NCI-H1436 (cell line): ENCODE results near the gene NLRP3.
"Not testable (repeated sequence)": the region's sequence is repeated elsewhere in the genome, so short reads cannot be mapped to it uniquely, and the experiment has no call there.

Experiments
- DNase-seq: peaks from one replicate; lab custom pipeline; 2025; lab: John Stamatoyannopoulos, UW

NLRP3 gene

GRCh38 chr1:247390996-247391395 lies 25.0 kb upstream of the NLRP3 start:
- DNase-seq, result no peak

- no peak for DNase-seq
Measured at GRCh38 chr1:247392088-247392487, 23.9 kb upstream of the NLRP3 start.

- DNase-seq, result not testable (repeated sequence)
Measured at GRCh38 chr1:247395075-247395474, 20.9 kb upstream of the NLRP3 start.

GRCh38 chr1:247400685-247401084 lies 15.3 kb upstream of the NLRP3 start:
- DNase-seq, result no peak

GRCh38 chr1:247401310-247402119 lies 14.5 kb upstream of the NLRP3 start:
- no peak for DNase-seq

- DNase-seq, result no peak
Measured at GRCh38 chr1:247402120-247402675, 13.8 kb upstream of the NLRP3 start.

GRCh38 chr1:247406014-247406656 lies 9.8 kb upstream of the NLRP3 start:
- no peak for DNase-seq

GRCh38 chr1:247407180-247407616 lies 8.8 kb upstream of the NLRP3 start:
- DNase-seq, result no peak

GRCh38 chr1:247408100-247408499 lies 7.9 kb upstream of the NLRP3 start:
- DNase-seq, result no peak

GRCh38 chr1:247409869-247410544 lies 6.0 kb upstream of the NLRP3 start:
- DNase-seq, result no peak

GRCh38 chr1:247411621-247412327 lies 4.2 kb upstream of the NLRP3 start:
- no peak for DNase-seq

GRCh38 chr1:247417831-247418230 lies 1.9 kb downstream of the NLRP3 start:
- no peak for DNase-seq

GRCh38 chr1:247419336-247419735 lies 3.4 kb downstream of the NLRP3 start:
- no peak for DNase-seq

- no peak for DNase-seq
Measured at GRCh38 chr1:247421074-247421473, 5.1 kb downstream of the NLRP3 start.

GRCh38 chr1:247429496-247429895 lies 13.5 kb downstream of the NLRP3 start:
- DNase-seq, result no peak

GRCh38 chr1:247430434-247430833 lies 14.5 kb downstream of the NLRP3 start:
- no peak for DNase-seq

- no peak for DNase-seq
Measured at GRCh38 chr1:247431643-247432042, 15.7 kb downstream of the NLRP3 start.

GRCh38 chr1:247434005-247434404 lies 18.0 kb downstream of the NLRP3 start:
- DNase-seq, result no peak

GRCh38 chr1:247435030-247435758 lies 19.2 kb downstream of the NLRP3 start:
- no peak for DNase-seq

GRCh38 chr1:247435759-247436147 lies 19.8 kb downstream of the NLRP3 start:
- DNase-seq, result no peak
